HG02981 (cell line): ENCODE results near the gene PPFIA3.

Experiments
- ATAC-seq: cut with Tn5 transposase; IDR thresholded peaks from one replicate; pipeline ENCODE4 v1.9.1; 2021; ENCODE audit warnings: mild to moderate bottlenecking, moderate library complexity; ENCODE audit not compliant: unreplicated experiment

The PPFIA3 gene

GRCh38 chr19:49148784-49149651, 29.7 kb downstream of the PPFIA3 start:
- ATAC-seq, result no peak

GRCh38 chr19:49149652-49150105, 30.3 kb downstream of the PPFIA3 start:
- ATAC-seq, result no peak

GRCh38 chr19:49150106-49150943, 31.0 kb downstream of the PPFIA3 start:
- no peak for ATAC-seq

GRCh38 chr19:49150944-49151243, 31.6 kb downstream of the PPFIA3 start:
- no peak for ATAC-seq

DNA sequence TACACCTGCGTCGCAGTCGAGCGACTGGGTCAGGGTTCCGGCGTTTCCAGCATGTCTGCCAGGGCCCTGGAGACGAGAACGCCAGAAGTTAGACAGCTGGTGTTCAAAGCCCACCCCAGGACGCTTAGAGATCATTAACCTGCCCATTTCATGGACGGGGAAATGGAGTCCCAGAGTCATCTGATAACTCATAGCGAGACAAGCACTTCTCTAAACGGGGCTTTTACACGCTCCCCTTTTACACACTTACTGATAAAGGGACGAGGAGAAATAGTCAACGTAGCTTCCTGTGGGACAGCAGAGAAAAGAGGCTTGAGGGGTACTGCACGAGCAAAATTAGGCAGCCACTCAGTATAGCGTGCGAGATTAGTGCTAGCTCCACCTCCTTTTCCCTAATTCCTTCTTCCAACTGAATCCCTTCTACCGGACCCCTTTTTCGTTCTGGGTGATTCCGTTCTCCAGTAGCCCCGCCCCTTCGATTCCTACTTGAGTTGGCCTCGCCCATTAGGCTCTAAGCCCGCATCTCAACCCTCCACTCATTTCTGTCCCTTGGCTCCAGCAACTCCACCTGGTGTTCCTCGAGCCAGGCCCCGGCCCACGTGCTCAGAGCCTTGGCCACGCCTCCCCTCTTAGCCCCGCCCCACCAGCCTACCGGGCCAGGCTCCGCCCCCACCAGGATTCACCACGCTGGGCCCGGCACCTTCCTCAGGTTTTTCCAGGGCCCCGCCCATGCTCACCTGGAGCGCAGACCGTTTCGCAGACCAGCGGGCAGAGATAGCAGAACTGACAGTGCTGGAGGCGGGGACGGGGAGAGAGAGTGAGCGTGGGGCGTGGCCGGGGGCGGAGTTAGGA, 32.1 kb downstream of the PPFIA3 start:
- ATAC-seq, result no peak

DNA sequence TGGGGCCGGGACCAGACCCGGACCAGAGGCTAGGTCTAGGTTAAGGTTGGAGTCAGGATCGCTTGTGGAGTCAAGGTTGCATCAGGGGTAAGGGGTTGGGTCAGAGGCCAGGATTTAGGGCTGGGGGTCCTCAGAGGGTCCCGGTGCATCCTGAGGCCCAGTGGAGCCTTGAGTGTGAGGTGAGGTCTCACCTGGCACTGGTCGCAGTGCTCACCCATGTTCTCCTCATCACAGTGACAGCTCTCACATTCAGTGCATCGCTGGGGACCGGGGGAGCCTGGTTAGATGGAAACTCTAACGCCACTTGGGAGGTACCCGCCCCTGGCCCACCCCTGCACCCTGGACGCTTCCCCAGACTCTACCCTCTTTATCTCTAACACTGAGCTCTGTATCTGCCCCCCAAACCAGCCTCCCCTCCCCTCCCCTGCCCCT, 32.8 kb downstream of the PPFIA3 start:
- no peak for ATAC-seq

DNA sequence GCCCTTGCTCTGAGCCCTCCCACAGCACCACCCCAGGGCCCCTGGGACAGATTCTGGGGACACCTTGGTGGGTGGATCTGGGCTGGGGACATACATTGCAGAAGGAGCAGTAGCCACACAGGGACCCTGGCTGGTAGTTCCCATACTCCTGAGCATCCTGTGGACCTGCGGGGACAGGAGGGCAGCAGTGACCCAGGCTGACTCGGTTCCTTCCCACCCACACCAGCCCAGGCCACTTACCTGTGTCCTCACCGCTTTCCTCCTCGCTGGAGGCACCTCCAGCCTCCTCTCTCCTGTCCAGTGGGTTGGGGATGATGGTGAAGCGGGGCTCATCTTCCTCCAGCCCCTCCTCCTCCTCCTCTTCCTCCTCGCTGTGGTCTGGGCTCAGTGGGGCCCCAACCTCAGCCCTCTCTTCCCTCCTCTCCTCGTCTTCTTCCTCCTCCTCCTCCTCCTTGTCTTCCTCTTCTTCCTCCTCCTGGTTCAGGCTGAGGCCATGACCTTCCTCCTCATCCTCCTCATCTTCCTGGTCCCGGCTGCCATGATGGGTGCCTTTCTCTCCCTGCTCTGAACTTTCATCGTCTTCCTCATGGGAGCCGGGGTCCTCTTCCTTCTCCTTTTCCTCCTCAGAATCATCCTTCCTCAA, 33.9 kb downstream of the PPFIA3 start:
- ATAC-seq, result no peak

DNA sequence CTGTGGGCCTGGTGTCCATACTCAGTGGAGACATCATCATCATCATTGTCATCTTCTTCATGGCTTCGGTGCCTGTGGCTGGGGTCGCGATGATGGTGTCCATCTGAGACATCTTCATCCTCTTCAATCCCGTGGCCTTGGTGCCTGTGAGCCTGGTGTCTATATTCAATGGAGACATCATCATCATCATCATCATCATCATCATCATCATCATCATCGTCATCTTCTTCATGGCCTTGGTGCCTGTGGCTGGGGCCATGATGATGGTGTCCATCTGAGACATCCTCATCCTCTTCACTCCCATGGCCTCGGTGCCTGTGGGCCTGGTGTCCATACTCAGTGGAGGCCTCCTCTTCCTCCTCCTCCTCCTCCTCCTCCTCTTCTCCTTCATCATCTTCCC, 34.9 kb downstream of the PPFIA3 start:
- no peak for ATAC-seq

- ATAC-seq, result no peak
Observed at GRCh38 chr19:49155005-49155819, 35.9 kb downstream of the PPFIA3 start, which contains the start of gene HRC. TSS of gene HRC (minus strand) at chr19:49155396. CDS start at chr19:49155237, 159 bp downstream.

DNA sequence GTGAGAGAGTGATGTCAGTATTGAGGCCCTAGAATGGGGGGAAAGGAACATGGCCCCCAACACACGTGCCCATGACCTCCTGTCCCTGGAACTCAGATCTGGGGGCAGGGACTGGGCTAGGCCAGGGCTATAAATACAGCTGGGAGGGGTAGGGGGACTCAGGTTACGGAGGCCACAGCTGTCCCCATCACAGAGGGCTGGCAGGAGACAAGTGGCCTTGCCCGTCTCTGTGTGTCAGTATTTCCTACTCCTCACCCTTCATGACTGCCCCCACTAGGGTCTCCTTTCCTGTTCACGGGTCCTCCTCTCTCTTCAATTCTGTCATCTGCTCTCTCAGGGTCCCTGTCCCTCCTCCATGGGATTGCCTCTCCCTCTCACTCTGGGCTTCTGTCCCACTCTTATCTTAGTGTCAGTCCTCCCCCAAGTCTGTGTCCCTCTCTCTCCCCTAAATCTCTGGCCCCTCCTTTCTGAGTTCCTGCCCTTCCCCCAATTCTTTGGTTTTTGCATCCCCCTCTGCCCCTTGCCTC, 36.5 kb downstream of the PPFIA3 start:
- ATAC-seq, result no peak

- no peak for ATAC-seq
Observed at GRCh38 chr19:49157445-49158224, 38.3 kb downstream of the PPFIA3 start, which contains the start of gene TRPM4. TSS of gene TRPM4 (plus strand) at chr19:49157792. CDS start at chr19:49157867, 75 bp downstream.

DNA sequence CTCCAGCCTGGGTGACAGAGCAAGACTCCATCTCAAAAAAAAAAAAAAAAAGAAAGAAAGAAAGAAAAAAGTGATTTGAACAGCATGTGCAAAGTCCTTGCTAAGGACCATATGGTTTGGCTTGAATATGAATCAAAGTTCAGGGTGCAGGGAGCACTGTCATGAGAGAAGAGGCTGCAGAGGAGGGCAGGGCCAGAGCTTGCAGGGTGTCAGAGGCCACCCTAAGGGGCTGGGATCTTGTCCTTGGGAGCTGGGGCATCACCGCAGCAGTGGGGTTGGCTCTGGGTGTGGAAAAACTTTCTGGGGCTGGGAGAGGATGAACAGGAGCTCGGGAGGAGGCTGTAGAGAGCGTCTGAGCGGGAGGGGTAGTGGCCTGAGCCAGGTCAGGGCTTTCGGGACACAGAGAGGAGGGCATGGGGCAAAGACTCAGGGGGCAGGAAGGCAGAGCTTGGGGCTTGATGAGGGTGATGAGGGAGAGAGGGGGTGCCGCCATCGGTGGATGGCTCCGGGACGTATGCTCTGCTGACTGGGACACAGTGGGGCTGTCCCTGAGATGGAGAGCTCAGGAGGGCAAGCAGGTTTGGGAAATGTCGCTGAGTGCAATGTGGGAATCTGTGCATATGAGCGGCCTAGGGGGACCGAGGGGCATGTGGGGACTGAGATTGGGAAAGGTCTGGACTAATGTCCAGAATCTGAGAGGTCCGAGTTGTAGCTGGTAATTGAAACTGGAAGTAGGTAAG, 41.3 kb downstream of the PPFIA3 start:
- no peak for ATAC-seq

DNA sequence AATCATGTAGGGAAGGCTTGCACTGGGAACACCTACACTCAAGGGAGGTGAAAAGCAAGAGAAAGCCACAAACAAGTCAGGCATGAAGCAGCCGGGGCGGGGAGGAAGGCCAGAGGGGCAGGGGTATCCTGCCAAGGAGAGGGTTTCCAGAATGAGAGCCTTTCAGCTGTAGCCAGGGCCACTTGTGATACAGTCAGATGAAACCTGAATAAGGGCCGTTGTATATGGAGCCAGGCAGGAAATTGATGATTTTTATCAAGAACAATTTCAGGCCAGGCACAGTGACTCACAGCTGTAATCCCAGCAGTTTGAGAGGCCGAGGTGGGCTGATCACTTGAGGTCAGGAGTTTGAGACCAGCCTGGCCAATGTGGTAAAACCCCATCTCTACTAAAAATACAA, 42.6 kb downstream of the PPFIA3 start:
- ATAC-seq, result no peak

DNA sequence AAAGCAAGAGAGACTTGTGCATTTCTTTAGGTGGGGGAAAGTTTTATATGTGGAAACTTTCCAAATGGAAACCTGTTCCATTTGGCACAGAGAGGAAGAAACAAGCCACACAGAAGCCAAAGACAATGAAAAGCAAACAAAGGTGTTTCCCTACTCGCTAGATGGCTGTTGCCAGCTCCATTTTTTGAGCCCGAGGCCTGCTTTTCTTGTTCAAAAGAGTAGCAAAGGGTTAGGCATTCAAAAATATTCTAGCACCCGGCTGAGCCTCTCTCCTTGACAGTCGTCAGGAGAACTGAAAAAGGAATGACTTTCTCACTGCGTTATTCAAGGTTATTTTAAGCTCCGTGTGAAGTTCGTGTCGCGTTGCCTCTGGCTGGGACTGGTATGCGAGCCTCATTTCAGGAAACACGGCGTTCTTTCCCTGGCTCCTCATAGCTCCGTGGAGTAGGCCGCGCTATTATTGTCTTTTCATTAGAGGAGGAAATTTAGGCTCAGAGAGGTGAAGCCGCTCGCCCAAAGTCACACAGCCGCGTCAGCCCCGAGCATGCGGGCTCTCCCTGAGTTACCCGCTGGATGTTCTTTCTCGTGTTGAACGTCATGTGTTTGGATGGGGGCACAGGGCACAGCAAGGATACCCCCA, 45.9 kb downstream of the PPFIA3 start:
- no peak for ATAC-seq

DNA sequence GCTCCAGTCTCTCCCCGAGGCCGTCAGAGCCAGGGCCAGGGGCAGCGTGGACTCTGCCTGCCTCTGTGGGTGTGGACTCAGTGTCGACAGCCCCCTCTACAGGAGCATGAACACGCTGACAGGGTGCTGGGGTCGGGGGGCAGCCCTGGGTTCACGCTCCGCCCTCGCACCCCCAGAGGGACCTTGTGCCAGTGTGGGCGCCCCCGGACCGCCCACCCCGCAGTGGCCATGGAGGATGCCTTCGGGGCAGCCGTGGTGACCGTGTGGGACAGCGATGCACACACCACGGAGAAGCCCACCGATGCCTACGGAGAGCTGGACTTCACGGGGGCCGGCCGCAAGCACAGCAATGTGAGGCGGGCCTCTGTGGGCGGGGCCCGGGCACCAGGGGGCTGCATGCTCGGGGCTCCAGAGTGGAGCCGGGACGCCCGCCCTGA, 46.5 kb downstream of the PPFIA3 start:
- no peak for ATAC-seq

DNA sequence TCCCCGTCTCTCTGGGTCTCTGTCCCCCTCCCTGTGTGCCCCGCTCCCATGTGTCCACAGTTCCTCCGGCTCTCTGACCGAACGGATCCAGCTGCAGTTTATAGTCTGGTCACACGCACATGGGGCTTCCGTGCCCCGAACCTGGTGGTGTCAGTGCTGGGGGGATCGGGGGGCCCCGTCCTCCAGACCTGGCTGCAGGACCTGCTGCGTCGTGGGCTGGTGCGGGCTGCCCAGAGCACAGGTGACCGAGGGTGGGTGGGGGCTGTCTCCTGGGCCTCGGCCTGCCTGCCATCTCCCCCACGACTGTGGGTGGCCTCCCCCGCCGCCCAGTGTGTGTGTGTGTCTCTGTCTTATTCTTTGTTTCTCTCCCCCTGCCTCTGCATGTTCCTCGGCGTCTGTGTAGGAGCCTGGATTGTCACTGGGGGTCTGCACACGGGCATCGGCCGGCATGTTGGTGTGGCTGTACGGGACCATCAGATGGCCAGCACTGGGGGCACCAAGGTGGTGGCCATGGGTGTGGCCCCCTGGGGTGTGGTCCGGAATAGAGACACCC, 48.6 kb downstream of the PPFIA3 start:
- no peak for ATAC-seq

DNA sequence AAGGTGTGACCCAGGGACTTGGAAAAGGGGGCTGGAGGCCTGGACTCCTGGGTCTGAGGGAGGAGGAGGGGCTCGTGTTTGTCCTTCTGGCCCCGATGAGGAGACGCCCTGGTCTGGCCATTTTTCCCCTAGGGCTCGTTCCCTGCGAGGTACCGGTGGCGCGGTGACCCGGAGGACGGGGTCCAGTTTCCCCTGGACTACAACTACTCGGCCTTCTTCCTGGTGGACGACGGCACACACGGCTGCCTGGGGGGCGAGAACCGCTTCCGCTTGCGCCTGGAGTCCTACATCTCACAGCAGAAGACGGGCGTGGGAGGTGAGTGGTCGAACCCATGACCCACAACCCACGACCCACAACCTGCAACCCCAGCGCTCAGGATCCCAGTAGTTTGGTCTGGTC, 49.1 kb downstream of the PPFIA3 start:
- ATAC-seq, result no peak
